Nephron progenitor cell (in vitro differentiated cells): ENCODE results near the gene SLC22A4.

ENCODE experiments used
- DNase-seq: peaks from one replicate; pipeline ENCODE4 v3.0.0; 2021
- H3K27ac Mint-ChIP-seq: 2 replicates; pipeline ENCODE4 v1.8.0; 2021; ENCODE audit warnings: mild to moderate bottlenecking, moderate library complexity, mixed read lengths
- H3K27me3 Mint-ChIP-seq: 2 replicates; pipeline ENCODE4 v1.8.0; 2021; ENCODE audit warnings: mild to moderate bottlenecking, low read depth, mixed read lengths; ENCODE audit not compliant: poor library complexity
- H3K36me3 Mint-ChIP-seq: 2 replicates; pipeline ENCODE4 v1.8.0; 2021; ENCODE audit warnings: low read depth, mixed read lengths
- H3K4me1 Mint-ChIP-seq: 2 replicates; pipeline ENCODE4 v1.8.0; 2021; ENCODE audit warnings: mixed read lengths
- H3K4me3 Mint-ChIP-seq: 2 replicates; pipeline ENCODE4 v1.8.0; 2021; ENCODE audit warnings: mild to moderate bottlenecking, moderate library complexity, mixed read lengths
- H3K9me3 Mint-ChIP-seq: 2 replicates; pipeline ENCODE4 v1.8.0; 2021; ENCODE audit warnings: mild to moderate bottlenecking, moderate library complexity, mixed read lengths
- CTCF ChIP-seq: fragments of 200-600 bp; sonication (generic); IDR thresholded peaks from 2 replicates; pipeline ENCODE4 v1.5.0; 2021; ENCODE audit warnings: antibody characterized with exemption

Gene SLC22A4

GRCh38 chr5:132298298-132299212 lies 4.4 kb downstream of the SLC22A4 start:
- no peak for TF ChIP-seq CTCF
- Mint-ChIP-seq H3K9me3 (peaks cover 1% of the 10 kb centered on the region), H3K27me3 (peaks cover 29% of the 10 kb centered on the region), H3K4me1 (peaks cover 21% of the 10 kb centered on the region), H3K27ac (no peak overlapping the region), H3K4me3 (no peak overlapping the region), H3K36me3 (no peaks in the 10 kb centered on the region)
- no peak for DNase-seq

- H3K36me3 Mint-ChIP-seq: peaks cover under 1% of the 10 kb centered on the region
- H3K4me1 Mint-ChIP-seq: peaks cover 14% of the 10 kb centered on the region
- peaks cover 15% of the 10 kb centered on the region for H3K9me3 Mint-ChIP-seq
- H3K4me3 Mint-ChIP-seq: no peak overlapping the region
- H3K27ac Mint-ChIP-seq: no peak overlapping the region
- TF ChIP-seq CTCF: no peak
- DNase-seq: no peak
- H3K27me3 Mint-ChIP-seq: peaks cover 22% of the 10 kb centered on the region
Measured at GRCh38 chr5:132299917-132300316, 5.7 kb downstream of the SLC22A4 start.

GRCh38 chr5:132300577-132301343 lies 6.6 kb downstream of the SLC22A4 start:
- Mint-ChIP-seq H3K9me3 (peaks cover 21% of the 10 kb centered on the region), H3K27ac (no peak overlapping the region), H3K27me3 (peaks cover 14% of the 10 kb centered on the region), H3K4me1 (peaks cover 5% of the 10 kb centered on the region), H3K4me3 (no peak overlapping the region), H3K36me3 (peaks cover 7% of the 10 kb centered on the region)
- no peak for TF ChIP-seq CTCF
- DNase-seq: no peak

GRCh38 chr5:132301344-132302271 lies 7.4 kb downstream of the SLC22A4 start:
- Mint-ChIP-seq H3K27ac (no peak overlapping the region), H3K36me3 (peaks cover 7% of the 10 kb centered on the region), H3K9me3 (peaks cover 25% of the 10 kb centered on the region), H3K4me1 (peaks cover 5% of the 10 kb centered on the region), H3K4me3 (no peak overlapping the region), H3K27me3 (peaks cover 5% of the 10 kb centered on the region)
- no peak for TF ChIP-seq CTCF
- no peak for DNase-seq

GRCh38 chr5:132302413-132302812 lies 8.2 kb downstream of the SLC22A4 start:
- Mint-ChIP-seq H3K27ac (no peak overlapping the region), H3K9me3 (peaks cover 25% of the 10 kb centered on the region), H3K36me3 (peaks cover 7% of the 10 kb centered on the region), H3K27me3 (no peaks in the 10 kb centered on the region), H3K4me1 (peaks cover 5% of the 10 kb centered on the region), H3K4me3 (no peak overlapping the region)
- DNase-seq: no peak
- TF ChIP-seq CTCF: no peak
